ENCODE measurements around the gene SPRR1B. TPM values are rescaled to one million over a fixed set of nuclear protein-coding genes. Genes with fewer than 3 reads are reported as not detected.

SPRR1B gene
- total and polyA plus RNA-seq, 9 of the 15 experiments (the other 6 are each of a cell fraction or from before 2014, with no cell fraction given), result not detected

DNA sequence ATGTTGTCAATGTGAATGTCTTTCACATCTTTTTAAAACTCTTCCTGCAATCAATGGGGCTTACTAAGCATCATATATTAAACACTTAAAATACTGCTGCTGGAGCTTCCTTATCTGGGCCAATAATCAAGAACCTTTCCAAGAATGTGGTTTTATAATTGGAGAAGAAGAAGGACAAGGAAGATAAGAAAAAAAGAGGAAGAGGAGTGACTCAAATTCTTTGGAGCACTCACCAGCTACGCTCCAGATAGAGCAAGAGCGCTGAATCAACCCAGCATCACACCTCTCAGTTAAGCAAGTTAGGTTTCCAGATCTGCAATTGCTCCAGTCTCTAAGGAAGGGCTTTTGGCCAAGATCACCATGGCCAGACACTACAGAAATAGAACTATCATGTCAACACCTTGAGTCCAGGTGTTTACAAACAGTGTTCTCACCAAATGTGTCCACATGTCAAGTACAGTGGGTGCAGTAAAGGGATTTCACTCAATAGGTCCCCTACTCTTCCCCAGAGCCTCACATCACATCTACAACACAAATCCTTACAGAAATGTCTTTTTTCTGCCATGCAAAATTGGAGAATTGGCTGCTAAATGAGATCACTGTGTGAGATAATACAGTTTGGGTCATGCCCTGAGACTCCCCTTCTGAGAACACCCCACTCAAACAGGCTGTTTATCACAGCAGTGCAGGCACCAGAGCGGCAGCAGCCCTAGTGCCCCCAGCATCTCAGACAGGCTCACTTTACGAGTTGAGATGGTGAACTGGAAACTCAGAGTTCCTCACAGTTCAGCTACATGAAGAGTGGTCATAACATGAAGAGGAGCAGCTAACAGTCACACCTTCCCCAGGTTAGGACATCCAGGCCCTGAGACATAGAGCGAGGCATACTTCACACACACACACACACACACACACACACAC is 42.1 kb downstream of the SPRR1B start (continued):
- TF ChIP-seq NFE2 (IDR thresholded peaks at IDR 0.05; ENCODE audit: low read depth) (peak; percentile 9; the same call in 1 of the 2 replicates), MEIS2 (IDR thresholded peaks at IDR 0.05; ENCODE audit: partially characterized antibody) (peak; percentile 2), MEF2A (IDR thresholded peaks at IDR 0.05; ENCODE audit: control insufficient read depth, low read depth, low read length) (0 out of 2 replicates have a peak, but pooled peaks have one; percentile 4), ZNF584 (CRISPR knock-in tag; IDR thresholded peaks at IDR 0.05; ENCODE audit: low read depth) (0 out of 2 replicates have a peak, but pooled peaks have one; percentile 55), EHMT2 (IDR thresholded peaks at IDR 0.05) (0 out of 2 replicates have a peak, but pooled peaks have one; percentile 39), SMARCE1 (IDR thresholded peaks at IDR 0.05) (peak; percentile 74; the same call in 1 of the 2 replicates), JUND (IDR thresholded peaks at IDR 0.05; ENCODE audit: borderline replicate concordance, low read depth, low read length) (peak; percentile 24; the same call in 1 of the 2 replicates), JUND (tag; IDR thresholded peaks at IDR 0.05; ENCODE audit: borderline replicate concordance, low read depth, low read length) (no peak), HMG20B (CRISPR knock-in tag; IDR thresholded peaks at IDR 0.05) (no peak), DPF2 (IDR thresholded peaks at IDR 0.05) (0 out of 2 replicates have a peak, but pooled peaks have one; percentile 37), CTBP1 (IDR thresholded peaks at IDR 0.05; ENCODE audit: borderline replicate concordance) (0 out of 2 replicates have a peak, but pooled peaks have one; percentile 21), SPI1 (IDR thresholded peaks at IDR 0.05; ENCODE audit: borderline replicate concordance, low read depth, low read length) (peak; percentile 97), RBM25 (IDR thresholded peaks at IDR 0.05; ENCODE audit: low read depth, low read length, severe bottlenecking) (no peak), MCM3 (IDR thresholded peaks at IDR 0.05) (no peak), TAL1 (IDR thresholded peaks at IDR 0.05) (peak; percentile 40), NFYB (IDR thresholded peaks at IDR 0.05; ENCODE audit: extremely low read depth, insufficient read length) (no peak), ZNF561 (CRISPR knock-in tag; conservative IDR thresholded peaks at IDR 0.05) (no peak), SMARCA4 (IDR thresholded peaks at IDR 0.05) (peak; percentile 50; the same call in 1 of the 2 replicates), ARID1B (IDR thresholded peaks at IDR 0.05) (peak; percentile 70), CBFA2T3 (IDR thresholded peaks at IDR 0.05) (peak; percentile 64), PRMT5 (CRISPR knock-in tag; IDR thresholded peaks at IDR 0.05) (no peak), NR2F6 (CRISPR knock-in tag; IDR thresholded peaks at IDR 0.05) (no peak), ZNF23 (CRISPR knock-in tag; IDR thresholded peaks at IDR 0.05) (no peak)
- TF ChIP-seq, protein P1, sequence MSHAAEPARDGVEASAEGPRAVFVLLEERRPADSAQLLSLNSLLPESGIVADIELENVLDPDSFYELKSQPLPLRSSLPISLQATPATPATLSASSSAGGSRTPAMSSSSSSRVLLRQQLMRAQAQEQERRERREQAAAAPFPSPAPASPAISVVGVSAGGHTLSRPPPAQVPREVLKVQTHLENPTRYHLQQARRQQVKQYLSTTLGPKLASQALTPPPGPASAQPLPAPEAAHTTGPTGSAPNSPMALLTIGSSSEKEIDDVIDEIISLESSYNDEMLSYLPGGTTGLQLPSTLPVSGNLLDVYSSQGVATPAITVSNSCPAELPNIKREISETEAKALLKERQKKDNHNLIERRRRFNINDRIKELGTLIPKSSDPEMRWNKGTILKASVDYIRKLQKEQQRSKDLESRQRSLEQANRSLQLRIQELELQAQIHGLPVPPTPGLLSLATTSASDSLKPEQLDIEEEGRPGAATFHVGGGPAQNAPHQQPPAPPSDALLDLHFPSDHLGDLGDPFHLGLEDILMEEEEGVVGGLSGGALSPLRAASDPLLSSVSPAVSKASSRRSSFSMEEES (CRISPR knock-in tag; IDR thresholded peaks at IDR 0.05), result no peak
- TF ChIP-seq, protein P2, sequence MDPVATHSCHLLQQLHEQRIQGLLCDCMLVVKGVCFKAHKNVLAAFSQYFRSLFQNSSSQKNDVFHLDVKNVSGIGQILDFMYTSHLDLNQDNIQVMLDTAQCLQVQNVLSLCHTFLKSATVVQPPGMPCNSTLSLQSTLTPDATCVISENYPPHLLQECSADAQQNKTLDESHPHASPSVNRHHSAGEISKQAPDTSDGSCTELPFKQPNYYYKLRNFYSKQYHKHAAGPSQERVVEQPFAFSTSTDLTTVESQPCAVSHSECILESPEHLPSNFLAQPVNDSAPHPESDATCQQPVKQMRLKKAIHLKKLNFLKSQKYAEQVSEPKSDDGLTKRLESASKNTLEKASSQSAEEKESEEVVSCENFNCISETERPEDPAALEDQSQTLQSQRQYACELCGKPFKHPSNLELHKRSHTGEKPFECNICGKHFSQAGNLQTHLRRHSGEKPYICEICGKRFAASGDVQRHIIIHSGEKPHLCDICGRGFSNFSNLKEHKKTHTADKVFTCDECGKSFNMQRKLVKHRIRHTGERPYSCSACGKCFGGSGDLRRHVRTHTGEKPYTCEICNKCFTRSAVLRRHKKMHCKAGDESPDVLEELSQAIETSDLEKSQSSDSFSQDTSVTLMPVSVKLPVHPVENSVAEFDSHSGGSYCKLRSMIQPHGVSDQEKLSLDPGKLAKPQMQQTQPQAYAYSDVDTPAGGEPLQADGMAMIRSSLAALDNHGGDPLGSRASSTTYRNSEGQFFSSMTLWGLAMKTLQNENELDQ (CRISPR knock-in tag; IDR thresholded peaks at IDR 0.05; ENCODE audit: borderline replicate concordance), result no peak
